ENCODE results near the gene PAQR7.
A peak's percentile ranks its signal among the peaks of the same experiment; 100 is the strongest.
"Not testable (repeated sequence)": the region's sequence is repeated elsewhere in the genome, so short reads cannot be mapped to it uniquely, and the experiment has no call there.

PAQR7 gene

DNA sequence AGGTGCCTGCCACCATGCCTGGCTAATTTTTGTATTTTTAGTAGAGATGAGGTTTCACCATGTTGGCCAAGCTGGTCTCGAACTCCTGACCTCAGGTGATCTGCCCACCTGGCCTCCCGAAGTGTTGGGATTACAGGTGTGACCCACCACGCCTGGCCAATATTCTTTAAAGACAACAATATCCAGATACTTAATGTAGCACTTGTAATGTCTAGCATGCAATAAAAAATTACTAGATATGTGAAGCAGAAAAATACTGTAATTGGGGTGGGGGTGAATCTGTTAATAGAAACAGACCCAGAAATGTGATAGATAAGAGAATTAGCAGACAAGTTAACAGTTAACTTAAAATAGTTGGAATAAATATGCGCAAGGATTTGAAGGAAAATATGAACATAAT lies 35.7 kb downstream of the PAQR7 start:
- not testable (repeated sequence) for DNase-seq

DNA sequence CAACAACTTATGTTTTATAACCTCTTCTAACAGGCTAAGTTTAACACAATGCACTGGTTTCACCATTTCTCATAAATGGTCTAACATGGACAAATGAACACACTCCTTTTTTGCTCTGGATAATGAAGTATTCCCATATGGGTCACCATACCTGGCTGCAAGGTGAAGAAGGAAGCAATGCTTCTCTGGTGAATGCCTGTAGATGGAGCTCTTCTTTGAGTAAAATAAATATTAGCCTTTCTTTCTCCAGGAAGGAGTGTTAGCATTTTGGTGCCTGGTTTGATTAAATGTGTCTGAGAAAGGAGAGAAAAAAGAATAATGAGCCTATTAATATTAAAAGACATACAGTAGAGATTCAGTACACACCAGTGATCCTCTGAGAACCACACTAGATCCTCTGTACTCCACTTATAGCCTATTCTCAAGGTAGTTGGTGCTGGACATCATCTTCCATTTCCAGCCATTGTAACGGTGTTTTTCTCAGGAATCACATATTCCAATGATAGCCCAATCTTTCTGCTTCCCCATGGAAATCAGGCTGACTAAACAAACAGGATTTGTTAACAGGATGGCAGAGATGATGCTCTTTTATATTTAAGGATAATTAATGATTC lies 38.1 kb downstream of the PAQR7 start:
- no peak for DNase-seq

DNA sequence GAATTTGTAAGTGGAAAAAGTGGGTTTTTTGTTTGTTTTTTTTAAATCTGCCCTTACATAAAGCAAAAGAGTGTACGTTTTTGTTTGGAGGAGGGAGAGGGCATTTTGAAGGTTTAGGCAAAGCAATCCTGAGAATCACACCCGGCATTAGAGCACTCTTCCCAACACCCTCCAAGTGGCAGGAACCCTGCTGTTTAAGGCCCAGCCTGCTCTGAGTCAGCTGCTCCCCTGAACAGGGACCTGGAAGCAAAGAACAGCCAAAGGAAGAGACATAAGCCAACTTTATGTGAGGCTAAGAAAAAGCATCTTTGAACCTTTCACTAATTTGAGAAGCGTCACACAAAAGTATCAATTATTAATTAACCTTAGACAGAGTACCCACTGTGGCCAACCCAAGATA lies 38.8 kb downstream of the PAQR7 start:
- no peak for DNase-seq

DNA sequence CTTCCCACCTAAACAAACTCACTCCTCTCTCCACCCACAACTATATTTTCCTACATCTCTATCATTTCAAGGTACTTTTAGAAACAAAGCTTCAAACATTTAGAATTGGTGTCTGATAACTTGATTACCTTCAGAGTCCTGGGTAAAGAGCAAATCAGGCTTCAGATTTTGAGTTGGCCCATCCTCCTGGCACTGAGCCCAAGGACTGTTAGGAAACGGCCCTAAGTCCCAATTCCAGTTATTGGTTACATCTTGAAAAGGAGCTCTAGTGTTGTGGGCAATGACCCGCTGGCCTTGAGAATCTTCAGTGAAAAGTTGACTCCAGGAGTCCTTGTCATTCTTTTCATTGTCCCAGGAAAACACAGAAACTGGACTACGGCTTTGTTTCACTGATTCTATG lies 40.6 kb downstream of the PAQR7 start:
- DNase-seq = no peak

DNA sequence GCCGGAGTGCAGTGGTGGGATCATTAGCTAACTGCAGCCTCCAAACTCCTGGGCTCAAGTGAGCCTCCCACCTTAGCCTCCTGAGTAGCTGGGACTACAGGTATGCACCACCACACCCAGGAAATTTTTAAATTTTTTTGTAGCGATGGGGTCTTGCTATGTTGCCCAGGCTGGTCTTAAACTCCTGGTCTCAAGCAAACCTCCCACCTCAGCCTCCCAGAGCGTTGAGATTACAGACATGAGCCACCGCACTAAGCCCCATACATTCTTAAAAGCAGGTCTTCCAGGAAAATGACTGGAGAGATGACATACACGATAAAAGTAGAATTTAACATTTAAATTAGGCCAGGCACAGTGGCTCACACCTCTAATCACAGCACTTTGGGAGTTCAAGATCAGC lies 42.4 kb downstream of the PAQR7 start:
- DNase-seq = no peak

DNA sequence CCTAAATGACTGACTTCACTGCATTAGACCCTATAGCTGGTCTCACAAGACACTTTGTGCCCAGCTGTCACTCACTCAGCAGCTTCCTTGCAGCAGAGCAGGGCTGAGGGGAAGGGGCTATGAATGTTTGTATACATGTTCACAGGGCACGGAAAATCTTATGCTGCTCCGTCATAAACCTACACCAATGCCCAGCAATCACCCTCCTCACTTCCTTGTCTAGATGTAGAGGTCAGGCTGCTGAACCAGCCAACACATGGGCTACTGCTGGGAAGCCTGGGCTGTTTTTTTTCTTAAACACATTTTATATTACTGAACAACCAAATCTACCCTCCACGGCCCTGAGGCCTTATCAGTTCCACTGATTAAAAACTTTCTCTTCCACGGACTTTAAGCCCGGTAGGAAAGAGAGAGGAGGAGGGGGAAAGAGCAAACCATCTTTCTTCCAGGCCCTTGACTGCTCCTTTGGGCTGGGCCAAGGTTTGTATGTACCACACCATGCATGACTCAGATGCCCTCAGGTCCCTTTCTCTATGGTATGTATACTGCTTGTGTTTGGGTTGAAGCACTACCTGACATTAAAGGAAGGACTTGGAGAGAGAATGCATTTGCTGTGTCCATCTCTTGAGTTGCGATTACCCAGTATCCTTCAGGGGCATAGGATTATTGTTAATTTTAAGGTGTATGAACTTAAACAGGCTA lies 43.0 kb downstream of the PAQR7 start:
- DNase-seq = no peak

DNA sequence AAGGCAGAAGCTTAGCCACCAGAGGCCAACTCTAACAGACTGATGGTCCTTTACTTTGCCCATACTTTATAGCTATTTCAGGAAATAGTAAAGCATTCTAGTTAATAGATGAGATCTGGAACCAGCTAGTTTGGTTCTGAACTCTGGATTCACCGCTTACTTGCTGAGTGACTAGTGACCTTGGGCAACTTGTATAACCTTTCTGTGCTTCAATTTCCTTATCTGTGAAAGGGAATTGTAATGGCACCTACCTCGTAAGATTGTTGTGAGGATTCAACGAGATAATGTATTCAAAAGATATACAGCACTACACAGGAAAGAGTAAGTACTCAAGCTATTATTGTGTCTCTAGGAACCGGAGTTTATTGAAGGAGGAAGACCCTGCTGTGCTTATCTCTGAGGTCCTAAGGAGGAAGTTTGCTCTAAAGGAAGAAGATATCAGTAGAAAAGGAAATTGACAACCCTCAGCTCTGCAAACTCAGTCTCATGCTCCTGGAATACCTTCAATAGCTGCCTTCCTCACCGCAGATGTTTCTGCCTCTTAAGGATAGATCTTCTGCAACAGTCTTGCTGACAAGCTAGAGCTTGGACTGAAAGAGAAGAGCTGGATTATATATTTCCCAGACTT lies 43.8 kb downstream of the PAQR7 start:
- no peak for DNase-seq

DNA sequence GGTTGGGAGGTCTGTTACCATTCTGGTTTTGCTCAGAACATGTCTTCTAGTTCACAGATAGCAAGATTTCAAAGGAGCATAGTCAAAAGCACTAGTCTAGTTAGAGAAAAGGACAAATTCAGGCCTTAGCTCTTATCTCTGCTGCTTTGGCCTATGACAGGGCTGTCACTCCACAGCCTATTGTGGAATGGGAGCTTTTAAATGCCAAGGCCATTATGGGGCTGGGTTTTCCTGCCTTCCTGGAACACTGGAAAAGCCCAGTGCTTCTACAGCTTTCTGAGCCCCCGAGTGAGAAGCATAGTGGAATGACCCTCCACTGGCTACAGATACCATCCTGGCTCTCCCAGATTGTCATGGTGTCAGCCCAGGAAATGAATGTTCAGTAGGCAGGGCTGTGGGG lies 46.5 kb downstream of the PAQR7 start:
- no peak for DNase-seq

DNA sequence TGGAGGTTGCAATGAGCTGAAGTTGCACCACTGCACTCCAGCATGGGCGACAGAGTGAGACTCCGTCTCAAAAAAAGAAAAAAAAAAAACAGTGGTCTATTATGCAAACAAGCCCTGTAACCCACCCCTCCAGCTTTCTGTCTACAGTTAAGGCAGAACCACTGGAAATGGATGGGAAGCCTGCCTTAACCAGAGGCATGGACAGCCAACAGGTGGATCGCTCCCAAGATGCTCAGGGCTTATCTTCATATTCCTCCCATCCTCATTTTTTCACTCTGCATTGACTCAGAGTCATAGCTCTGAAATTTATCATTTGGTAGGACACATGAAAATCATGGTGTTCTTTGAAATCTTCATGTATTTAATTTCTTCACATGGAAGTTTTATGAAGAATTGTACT lies 47.0 kb downstream of the PAQR7 start:
- DNase-seq = no peak

DNA sequence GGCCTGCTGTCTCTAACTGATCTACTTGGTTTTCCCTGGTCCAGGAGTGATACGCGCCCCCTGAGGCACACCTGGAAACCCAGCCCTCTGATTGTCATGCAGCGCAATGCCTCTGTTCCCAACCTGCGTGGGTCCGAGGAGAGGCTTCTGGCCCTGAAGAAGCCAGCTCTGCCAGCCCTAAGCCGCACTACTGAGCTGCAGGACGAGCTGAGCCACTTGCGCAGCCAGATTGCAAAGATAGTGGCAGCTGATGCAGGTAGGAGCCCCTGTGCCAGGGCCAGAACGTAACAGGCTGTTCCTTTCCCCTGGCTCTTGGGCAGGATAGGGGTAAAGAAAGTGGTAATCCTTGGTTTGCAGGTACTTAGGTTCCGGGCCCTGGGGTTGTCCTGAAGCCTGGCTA lies 48.9 kb downstream of the PAQR7 start:
- DNase-seq = no peak

DNA sequence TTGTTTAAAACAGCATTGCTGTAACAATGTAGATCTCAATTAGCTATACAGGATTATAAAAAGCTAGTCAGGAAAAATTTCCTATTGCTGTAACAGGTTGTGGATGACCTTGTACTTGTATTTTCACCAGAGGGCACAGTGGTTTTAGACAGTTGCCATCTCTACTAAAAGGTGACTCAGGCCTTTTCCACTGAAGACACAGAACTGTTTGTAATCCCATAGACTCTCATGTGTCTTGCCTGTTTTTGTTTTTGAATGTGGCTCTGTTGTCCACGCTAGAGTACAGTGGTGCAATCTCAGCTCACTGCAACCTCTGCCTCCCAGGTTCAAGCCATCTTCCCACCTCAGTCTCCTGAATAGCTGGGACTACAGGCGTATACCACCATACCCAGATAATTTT lies 49.9 kb downstream of the PAQR7 start:
- no peak for DNase-seq

DNA sequence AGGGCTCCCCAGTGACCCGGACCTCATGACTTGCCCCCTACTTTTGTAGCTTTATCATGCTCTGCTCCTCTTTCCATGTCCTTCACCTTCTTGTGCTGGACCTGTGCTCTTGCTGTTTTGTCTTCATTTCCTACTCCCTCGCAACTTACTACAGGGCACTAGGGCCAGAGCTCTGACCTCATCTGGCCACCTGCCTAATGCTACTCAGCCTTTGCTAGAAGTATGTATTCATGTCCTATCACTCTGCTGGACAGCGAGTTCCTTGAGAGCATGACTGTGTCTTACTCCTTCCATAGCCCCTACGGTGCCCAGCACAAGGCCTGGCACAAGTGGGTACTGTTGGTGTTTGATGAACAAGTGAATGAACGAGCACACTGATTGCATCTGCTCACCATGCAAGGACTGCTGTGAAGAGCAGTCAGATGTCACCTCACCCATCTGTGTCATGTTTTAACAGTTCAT lies 53.8 kb downstream of the PAQR7 start:
- DNase-seq = no peak

DNA sequence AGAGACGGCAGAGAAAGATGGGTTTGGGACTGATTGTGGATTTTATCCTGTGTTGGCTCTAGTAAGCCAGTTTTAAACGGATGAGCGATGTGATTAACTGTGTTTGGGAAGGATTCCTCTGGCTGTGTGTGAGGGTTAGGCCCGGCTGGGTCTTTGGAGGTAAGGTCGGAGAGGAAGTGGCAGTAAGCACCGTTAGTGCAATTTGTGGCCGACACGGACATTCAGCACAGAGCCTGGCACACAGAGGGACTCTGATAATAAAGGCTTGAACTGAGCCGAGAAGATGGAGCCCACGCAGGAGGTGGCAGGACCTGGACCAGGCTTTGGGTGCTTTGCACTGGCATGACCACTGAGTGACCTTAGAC lies 54.4 kb downstream of the PAQR7 start:
- DNase-seq = no peak

DNA sequence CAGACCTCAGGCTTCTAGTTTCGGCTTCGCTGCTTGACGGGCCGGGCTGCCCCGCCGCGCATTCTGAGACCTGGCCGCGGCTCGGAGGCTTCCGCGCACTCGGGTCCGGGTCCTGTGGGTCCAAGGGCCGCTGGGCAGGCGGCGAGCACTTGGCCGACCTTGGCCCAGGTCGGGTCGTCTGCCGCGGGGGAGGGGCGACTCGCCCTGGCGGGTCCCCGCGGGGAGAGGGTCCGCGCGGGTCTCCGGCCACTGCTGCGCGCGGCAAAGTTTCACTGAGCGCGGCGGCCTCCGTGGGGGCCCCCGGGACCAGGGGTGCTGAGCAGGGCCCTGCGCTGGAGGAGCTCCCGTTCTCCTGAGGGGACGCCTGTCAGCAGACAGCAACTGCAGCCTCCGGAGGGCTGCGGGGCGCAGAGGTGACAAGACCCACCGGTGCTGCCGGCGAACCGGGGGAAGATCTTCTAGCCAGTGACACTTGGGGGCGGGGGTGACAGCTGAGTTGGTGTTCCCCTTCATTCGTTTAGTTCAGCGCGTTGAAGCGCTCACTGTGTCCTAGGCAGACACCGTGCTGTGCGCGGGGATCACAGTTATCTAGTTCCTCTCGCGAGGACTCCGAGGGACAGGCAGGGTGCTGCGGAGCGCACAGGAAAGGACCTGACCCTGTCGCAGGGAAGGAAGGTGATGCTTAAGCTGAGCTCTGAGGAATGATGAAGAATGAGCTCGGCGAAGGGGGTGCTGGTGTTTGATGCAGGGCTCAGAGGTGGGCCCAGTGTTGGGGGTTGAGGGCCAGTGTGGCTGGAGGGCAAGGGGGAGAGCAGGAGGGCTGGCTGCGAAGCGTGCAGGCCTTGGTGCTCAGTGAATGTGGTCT lies 55.0 kb downstream of the PAQR7 start:
- peak; percentile 45 for DNase-seq

DNA sequence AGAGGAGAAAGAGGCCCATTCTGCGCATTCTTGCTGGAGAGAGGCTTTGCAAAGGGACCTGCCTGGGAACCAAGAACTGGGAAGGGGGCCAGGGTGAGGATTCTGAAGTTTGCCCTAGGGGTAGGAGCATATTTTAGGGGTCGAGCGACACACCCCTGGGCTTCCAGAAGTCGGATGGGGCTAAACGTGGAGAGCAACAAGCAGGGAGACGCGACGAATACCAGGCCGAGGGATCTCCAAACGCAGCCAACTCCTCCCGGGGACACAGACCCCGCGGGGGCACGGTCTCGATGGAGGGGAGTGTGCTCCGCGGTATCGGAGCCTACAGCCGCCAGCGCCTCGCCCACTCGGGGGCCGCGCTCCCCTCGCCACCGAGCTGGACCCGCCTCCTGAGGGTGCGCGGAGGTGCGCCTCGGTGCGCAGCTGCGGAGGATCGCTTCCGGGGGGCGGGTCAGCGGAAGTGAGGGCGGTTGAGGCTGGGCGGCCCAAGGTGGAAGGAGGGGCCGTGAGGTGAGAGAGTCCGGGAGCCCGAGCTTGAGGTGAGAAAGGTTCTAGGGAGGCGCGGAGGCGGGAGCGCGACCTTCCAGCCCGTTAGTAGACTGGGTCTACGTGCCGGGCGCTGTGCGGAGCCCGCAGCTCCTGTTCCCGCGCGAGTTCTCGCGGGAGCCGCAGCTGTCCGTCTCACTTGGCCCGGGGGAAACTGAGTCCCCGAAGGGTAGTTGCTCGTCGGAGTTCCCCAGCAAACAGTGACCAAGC lies 55.8 kb downstream of the PAQR7 start, which contains the start of gene MTFR1L:
MTFR1L (plus strand) TSS at position 464 of the 756 bp plus-strand sequence. CDS start 3,151 bp downstream, outside the sequence.
- DNase-seq = peak; percentile 69

DNA sequence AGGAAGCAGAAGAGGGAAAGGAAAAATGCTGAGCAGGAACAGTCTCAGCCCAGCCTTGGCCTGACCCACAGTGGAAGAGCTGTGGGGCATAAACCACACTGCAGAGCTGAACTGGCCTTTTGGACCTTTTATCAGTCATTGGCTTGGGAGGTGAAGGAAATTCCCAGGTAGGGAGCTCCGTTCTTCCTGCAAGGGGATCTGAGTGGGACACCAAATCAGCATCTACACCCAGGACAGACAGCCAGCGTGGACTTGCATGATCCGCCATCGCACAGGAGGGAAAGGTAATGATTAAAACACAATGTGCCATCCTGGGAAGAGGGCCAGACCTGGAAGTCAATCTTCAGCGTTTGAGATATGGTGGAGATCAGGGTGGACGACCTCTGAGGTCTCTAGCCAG lies 56.9 kb downstream of the PAQR7 start:
- no peak for DNase-seq

DNA sequence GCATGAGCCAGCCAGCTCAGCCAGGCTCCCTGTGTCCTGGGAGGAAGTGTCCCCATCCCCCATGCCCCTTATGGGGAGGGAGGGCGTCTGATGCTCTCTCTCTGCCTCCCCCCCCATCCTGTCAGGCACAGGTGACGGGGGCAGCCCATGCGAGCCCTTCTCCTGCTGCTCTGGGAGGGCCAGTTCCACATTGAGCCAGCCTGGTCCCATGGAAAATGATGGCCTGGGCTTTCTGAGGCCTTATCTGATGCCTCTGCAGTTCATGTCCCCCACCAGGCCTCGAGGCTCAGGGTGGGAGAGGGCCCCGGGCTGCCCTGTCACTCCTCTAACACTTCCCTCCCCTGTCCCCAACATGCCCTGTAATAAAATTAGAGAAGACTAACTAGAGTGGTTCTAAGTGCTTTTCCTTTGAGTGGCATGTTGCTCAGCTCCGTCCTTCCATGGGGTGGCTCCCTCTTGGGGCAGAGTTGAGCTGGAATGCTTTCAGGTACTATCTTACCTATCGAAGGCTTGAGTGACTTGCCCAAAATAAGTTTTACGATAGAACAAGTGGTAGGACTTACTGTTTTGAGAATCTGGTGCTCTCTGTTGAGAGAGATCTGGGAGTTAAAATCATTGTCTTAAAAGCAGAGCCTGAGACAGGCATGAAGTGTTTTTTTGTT lies 57.5 kb downstream of the PAQR7 start:
- no peak for DNase-seq

DNA sequence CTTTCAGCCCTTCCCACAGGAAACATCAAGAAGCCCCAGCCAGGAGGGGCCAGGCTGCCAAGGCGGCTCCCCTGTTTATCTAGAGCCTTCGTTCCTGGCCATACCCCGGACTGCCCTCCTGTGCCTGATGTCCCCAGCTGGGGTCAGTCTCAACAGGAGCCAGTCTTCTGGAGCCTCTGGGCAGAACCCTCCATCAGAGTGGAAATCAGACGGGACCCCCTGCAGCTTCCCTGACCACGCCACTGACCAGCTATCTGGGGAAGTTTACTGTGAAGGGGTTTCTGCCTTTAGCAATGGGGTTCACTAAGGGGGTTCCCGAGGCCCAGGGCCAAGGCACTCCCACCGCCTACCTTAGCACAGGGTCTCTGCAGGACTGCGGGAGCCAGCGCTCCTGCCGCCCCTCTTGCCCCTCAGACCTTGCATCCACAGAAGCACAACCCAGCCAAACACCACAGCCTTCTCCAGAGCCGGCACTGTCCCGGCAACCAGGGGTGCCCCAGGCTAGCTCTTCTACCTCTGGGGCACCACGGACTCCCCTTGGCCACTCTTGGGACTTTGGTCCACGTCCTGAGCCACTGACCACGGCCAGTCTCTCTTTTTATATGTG lies 59.3 kb downstream of the PAQR7 start:
- DNase-seq = no peak

DNA sequence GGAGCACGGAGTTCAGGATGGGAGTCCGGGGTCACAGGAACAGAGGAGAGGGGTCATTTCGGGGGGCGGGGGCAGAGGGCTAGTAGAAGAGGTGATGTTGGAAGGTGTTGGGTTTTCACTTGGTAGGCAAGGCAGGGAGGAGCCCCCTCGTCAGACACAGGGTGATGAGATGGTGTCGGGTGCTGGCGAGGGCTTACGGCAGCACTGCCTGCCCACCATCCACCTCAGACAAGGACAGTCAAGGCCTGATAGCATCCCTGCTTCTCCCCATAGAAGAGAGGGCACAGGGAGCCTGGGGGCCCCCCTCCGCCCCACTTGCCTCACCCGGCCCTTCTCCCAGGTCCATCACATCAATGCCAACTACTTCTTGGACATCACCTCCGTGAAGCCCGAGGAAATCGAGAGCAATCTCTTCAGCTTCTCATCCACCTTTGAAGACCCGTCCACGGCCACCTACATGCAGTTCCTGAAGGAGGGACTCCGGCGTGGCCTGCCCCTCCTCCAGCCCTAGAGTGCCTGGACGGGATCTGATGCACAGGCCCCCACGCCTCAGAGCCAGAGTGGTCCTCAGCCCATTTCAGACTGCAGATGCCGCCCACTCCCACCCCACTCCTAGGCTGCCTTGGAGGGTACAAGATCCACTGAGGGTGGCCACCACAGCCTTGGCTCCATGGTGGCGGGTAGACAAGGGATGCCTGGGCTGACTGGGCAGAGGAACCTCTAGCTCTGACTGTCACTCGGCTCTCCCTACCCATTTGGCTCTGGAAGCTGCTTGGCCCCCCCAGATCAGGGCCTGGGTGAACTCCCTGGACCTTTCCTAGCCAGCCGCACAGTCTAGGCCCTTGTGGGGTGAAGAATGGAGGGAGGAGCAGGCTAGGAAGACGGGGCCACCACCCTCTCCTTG lies 60.0 kb downstream of the PAQR7 start:
- no peak for DNase-seq

DNA sequence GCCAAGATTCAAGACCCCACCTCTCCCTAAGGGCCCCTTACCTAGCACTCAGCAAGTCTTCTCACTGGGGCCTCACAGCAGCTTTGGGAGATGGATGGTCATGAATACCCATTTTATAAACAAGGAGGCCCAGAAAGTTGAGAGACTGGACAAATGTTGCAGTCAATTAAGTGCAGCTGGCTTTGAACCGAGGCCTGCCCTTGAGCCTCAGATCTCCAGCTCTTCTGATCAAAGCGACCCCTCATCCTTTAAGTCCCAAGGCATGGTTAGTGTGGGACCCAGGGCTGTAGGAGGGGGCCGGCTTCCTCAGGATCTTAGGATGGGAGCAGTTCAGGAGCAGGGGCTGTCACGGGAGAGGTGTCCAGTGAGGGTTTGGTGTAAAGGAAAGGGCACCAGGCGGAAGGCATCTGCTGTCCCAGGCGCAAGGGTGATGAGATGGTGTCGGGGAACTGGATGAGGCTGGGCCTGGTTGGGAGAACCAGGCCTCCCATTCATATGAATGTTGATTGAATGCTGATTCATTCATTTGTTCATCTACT lies 60.9 kb downstream of the PAQR7 start:
- DNase-seq = no peak

Data from NCI-H2107 (cell line).